Stimulated activated CD4-positive, alpha-beta T cell treated with anti-CD3 and anti-CD28 coated beads, Interleukin-2, amount 100 ng/mL, for 48 hours (primary cell): ENCODE data around the gene SH3BGRL.
"Not testable (repeated sequence)": the region's sequence is repeated elsewhere in the genome, so short reads cannot be mapped to it uniquely, and the experiment has no call there.

ENCODE experiments used
- DNase-seq, 2 donors: peaks; one replicate each; pipeline ENCODE4 v3.0.0-alpha.2; 2020

SH3BGRL gene

DNA sequence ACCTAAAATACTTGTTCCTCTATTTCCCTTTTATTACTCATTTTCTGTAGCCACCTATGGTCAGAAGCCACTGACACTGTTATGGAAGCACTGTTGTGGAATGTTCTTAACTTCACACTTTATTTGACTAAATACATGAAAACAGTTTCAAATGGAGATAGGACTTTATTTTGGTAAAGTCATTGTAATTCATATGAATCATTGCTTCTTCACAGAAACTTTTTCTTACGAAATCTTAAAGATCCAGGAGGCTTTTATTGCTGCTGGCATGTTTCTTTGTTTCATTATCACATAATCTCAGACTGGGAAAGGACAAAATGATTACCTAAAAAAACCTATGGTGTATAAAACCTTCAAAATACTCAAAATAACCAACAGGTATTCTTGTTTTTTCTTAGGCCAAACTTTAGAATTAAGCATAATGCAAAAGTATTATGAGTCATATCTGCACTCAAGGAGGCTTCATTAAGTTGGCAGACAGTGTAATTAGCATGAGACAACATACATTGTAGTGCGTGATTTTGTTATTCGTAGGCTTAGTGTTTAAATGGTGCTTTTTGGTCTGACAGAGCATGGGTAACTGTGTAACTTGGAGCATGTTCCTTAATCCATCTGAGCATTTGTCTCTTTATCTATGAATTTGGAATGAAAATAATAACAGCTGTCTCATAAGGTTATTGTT, 58.0 kb downstream of the SH3BGRL start:
- no peak for DNase-seq

DNA sequence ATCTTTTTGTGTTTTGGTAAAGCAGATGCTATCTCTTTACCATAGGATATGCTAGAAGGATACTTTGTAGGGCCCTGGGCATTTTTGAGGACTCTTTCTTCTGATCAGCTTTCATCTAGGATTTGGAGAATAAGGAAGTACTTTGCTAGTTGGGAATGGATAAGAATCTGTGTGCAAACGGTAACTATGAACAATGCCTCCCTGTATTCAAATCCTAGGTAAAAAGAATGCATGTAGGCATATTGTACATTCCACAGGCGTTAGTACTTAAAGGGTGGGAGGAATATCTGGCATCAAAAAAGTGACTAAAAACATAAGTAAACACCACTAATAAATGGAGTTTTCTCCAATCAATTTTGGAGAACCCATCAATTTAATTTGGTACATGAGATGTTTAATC, 59.7 kb downstream of the SH3BGRL start:
- DNase-seq: no peak

GRCh38 chrX:81263059-81263458, 61.2 kb downstream of the SH3BGRL start:
- no peak for DNase-seq

DNA sequence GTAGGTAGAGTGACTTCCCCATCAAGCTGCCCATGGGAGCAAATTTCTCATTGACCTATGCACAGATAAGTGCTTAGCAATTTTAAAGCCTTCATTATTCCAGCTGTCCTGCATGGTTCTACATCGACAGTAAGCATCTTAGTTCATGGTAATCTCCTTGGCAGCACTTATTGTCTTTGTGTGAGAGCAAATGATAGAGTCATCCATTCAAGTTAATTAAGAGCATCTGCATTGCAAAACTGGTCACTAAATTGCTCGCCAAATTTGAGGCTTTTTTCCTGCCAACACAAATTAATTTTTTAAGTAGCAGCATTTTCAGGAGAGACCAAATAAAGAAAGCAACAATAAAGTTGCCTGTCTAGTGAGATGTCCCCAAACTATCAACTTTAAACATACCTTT, 76.7 kb downstream of the SH3BGRL start:
- DNase-seq: no peak

DNA sequence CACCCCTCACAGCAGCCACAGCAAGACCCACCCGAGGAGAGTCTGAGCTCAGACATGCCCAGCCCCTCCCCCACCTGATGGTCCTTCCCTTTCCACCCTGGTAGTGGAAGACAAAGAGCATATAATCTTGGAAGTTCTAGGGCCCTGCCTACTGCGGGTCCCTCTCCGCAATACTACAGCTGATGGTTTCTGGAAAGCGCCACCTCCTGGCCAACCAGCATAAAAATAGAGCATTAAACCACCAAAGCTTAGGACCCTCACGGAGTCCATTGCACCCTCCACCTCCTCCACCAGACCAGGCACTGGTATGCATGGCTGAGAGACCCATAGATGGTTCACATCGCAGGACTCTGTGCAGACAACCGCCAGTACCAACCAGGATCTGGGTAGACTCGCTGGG, 78.2 kb downstream of the SH3BGRL start:
- no peak for DNase-seq

DNA sequence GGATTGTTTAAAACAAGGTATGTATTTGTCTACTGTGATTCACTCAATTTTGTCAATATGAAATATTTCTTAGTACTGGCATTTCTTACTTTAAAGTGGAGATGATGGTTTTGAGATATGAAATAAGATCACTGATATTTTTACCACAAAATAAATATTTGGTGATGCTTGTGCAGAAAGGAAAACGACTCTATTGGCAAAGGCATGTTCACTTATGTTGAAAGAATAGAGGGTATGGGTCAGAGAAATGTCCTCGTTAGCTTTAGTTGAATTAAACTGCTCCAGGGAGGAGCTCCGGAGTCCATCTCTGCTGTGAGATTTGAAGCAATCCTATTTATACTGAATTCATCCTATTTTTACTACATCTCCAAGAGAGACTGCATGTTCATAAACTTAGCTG, 84.2 kb downstream of the SH3BGRL start:
- no peak for DNase-seq

DNA sequence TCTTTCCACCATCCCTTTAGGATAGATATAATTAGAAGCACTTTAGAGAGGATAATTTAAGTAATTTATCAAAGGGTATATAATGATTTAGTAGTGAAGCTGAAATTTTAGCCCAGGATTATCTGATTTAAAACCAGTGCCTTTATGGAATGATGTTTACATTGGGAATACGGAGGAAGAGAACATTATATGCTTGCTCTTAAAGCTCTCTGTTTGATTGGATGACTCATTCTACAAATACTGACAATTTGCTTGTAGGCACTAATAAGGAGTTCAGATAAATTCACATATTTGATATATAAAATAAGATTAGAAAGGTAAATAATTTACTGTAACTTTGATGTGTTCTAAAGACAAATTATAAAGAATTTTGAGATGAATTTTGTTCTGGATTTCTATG, 84.7 kb downstream of the SH3BGRL start:
- DNase-seq: no peak

DNA sequence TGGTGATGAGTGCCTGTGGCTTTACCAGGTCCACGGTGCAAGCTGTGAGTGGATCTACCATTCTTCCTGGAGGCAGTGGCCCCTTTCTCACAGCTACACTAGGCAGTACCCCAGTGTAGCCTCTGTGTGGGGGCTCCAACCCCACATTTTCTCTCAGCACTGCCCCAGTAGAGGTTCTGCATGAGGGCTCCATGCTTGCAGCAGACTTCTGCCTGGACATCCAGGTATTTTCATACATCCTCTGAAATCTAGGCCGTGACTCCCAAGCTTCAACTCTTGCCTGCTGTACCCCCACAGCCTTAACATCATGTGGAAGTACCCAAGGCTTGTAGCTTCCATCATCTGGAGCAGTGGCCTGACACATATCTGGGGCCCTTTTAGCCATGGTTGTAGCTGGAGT, 90.1 kb downstream of the SH3BGRL start:
- no peak for DNase-seq

- no peak for DNase-seq
Measured at GRCh38 chrX:81294101-81294500, 92.2 kb downstream of the SH3BGRL start.

DNA sequence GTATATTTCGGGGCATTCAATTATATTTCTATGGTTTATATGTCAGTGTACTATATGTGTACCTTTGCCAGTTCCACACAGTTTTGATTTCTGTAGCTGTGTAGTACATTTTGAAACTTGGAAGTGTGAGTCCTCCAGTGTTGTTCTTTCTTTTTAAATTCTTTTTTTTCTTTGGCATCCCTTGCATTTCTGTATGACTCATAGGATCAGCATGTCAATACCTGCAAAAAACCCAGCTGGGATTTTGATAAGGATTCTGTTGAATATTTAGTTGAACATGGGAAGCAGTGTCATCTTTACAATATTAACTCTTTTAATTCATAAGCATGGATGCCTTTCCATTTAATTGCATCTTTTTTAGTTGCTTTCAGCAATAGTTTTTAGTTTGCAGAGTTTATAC, 100.0 kb downstream of the SH3BGRL start:
- no peak for DNase-seq

GRCh38 chrX:81304563-81304962, 102.7 kb downstream of the SH3BGRL start:
- no peak for DNase-seq

GRCh38 chrX:81305240-81305639, 103.3 kb downstream of the SH3BGRL start:
- DNase-seq: no peak

- no peak for DNase-seq
Measured at GRCh38 chrX:81308086-81308829, 106.4 kb downstream of the SH3BGRL start.

DNA sequence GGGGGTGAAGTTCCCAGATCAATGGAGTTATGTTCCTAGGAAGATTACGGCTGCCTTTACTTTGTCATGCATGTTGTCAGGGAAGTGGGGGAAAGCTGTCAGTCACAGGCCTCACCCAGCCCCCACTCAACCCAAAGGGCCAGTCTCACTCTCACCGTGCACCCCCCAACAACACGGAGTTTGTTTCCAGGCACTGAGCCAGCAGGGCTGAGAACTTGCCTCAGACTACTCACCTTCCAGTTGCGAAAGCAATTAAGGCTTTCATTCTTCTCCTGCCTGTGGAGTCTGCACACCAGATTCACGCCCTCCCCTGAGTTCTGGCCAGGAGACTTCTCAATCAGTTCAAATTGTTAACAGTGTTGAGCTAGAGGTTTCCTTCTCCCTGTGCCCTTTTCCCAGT, 114.3 kb downstream of the SH3BGRL start:
- no peak for DNase-seq

DNA sequence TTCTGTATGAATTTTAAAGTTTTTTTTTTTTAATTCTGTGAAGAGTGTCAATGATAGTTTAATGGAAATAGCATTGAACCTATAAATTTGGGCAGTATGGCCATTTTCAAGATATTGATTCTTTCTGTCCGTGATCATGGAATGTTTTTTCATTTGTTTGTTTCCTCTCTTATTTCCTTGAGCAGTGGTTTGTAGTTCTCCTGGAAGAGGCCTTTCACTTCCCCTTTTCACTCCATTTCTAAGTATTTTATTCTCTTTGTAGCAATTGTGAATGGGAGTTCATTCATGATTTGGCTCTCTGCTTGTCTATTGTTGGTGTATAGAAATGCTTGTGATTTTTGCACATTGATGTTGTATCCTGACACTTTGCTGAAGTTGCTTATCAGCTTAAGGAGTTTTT, 129.8 kb downstream of the SH3BGRL start:
- not testable (repeated sequence) for DNase-seq

DNA sequence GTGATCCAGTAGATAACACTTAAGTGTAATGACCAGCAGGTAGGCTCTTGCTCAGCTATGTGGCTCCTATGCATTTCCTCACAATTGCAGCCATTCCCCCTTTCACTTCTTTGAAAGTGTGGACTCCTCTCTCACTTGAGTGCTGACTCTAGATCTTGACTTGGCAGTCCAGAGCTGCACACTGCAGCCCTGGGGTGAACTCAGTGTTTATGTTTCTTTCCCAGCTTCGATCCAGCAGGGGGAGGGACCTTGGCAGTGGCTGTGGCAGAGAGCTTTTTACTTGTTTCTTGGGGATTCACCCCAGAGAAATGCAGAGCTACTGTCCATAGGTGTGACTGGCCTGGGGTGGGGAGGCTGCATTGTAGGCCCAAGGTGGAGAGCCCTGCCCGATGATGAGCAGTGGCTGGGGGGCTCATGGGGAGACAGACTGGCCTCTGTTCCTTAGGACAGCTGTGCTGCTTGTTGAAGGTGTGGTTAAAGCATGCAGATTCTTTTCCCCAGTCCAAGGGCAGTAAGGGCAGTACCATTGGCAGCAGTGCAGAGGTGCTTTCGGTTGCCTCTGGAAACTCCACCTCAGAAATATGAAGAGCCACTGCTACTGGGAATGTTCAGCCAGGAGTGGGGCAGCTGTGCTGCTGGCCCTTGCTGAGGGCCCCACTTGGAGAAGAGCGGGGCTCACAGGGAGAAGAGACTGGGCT, 134.7 kb downstream of the SH3BGRL start:
- no peak for DNase-seq

- DNase-seq: no peak
Measured at GRCh38 chrX:81337805-81338204, 135.9 kb downstream of the SH3BGRL start.

- no peak for DNase-seq
Measured at GRCh38 chrX:81338924-81339323, 137.0 kb downstream of the SH3BGRL start.

DNA sequence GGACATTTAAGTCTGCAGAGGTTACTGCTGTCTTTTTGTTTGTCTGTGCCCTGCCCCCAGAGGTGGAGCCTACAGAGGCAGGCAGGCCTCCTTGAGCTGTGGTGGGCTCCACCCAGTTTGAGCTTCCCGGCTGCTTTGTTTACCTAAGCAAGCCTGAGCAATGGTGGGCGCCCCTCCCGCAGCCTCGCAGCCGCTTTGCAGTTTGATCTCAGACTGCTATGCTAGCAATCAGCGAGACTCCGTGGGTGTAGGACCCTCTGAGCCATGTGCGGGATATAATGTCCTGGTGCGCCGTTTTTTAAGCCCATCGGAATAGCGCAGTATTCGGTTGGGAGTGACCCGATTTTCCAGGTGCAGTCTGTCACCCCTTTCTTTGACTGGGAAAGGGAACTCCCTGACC, 143.4 kb downstream of the SH3BGRL start:
- DNase-seq: not testable (repeated sequence)
